GM21526 (cell line): Measurements from ENCODE around the gene ODAM.
"Not testable (repeated sequence)": the region's sequence is repeated elsewhere in the genome, so short reads cannot be mapped to it uniquely, and the experiment has no call there.

ENCODE experiments used
- ATAC-seq: cut with Tn5 transposase; IDR thresholded peaks from one replicate; pipeline ENCODE4 v1.9.1; 2021; ENCODE audit warnings: moderate library complexity; ENCODE audit not compliant: unreplicated experiment, low FRiP score

ODAM gene

GRCh38 chr4:70221389-70221788, 25.9 kb downstream of the ODAM start:
- ATAC-seq, result not testable (repeated sequence)

GRCh38 chr4:70221818-70222217, 26.3 kb downstream of the ODAM start:
- ATAC-seq, result not testable (repeated sequence)

- no peak for ATAC-seq
These were observed 30.3 kb downstream of the ODAM start, which contains the start of gene FDCSP for GRCh38 chr4:70225824-70226223. Gene FDCSP (plus strand): TSS chr4:70226124. CDS start chr4:70231195, 5,071 bp downstream.

- ATAC-seq, result no peak
These were observed 40.6 kb downstream of the ODAM start for GRCh38 chr4:70236125-70236524.

GRCh38 chr4:70239131-70239883, 43.8 kb downstream of the ODAM start:
- no peak for ATAC-seq

- ATAC-seq, result no peak
These were observed 44.5 kb downstream of the ODAM start for GRCh38 chr4:70239884-70240591.

- not testable (repeated sequence) for ATAC-seq
These were observed 46.8 kb downstream of the ODAM start, which contains the start of gene CSN3 for GRCh38 chr4:70242297-70242696. Gene CSN3 (plus strand): TSS chr4:70242597. CDS start chr4:70244820, 2,223 bp downstream.

GRCh38 chr4:70243091-70243490, 47.6 kb downstream of the ODAM start:
- ATAC-seq, result no peak

- no peak for ATAC-seq
These were observed 55.9 kb downstream of the ODAM start for GRCh38 chr4:70251250-70251944.

GRCh38 chr4:70251945-70252277, 56.4 kb downstream of the ODAM start:
- no peak for ATAC-seq
